SK-N-SH (cell line): ENCODE data around the gene TMEM92. TPM values are rescaled to one million over a fixed set of nuclear protein-coding genes. Genes with fewer than 3 reads are reported as not detected.

Experiments
- CTCF ChIA-PET: fragments of 300-600, 350-600 bp; formaldehyde crosslinking; extraction: SDS; loops from one replicate; lab custom pipeline; 2021; lab: Yijun Ruan, JAX
- POLR2A ChIA-PET: fragments of 350-600 bp; sonication (Branson Sonifier 250); formaldehyde crosslinking; extraction: SDS; loops from one replicate; lab custom pipeline; 2020; ENCODE audit warnings: antibody characterized with exemption, inconsistent platforms; lab: Yijun Ruan, JAX
- DNase-seq: peaks from one replicate; pipeline ENCODE4 v3.0.0; 2012
- H2AFZ ChIP-seq: fragments of 200-600 bp; sonication (generic); 2 replicates; pipeline ENCODE4 v1.8.1; 2016; ENCODE audit warnings: antibody characterized with exemption, mild to moderate bottlenecking, low read depth
- H3F3A ChIP-seq: fragments of 200-600 bp; sonication (generic); replicated peaks from 2 replicates; pipeline ENCODE3; 2016; ENCODE audit warnings: antibody characterized with exemption, mild to moderate bottlenecking; ENCODE audit not compliant: insufficient read depth
- H3K27ac ChIP-seq, 2 experiments: fragments of 200-500 bp in 1 of 2; fragments of 200-600 bp in 1 of 2; sonication (Bioruptor generic) in 1 of 2; sonication (generic), shearing (Covaris generic) in 1 of 2; 2 replicates each; pipeline versions ENCODE4 v1.5.1 to v1.6.1; 2014 to 2016; ENCODE audit warnings: low read depth in 2 of 2, inconsistent platforms in 1 of 2, low read length in 1 of 2, mild to moderate bottlenecking in 1 of 2, mixed read lengths in 1 of 2
- H3K27me3 ChIP-seq: fragments of 200-600 bp; sonication (generic), shearing (Covaris generic); 2 replicates; pipeline ENCODE4 v1.6.1; 2016; ENCODE audit warnings: mixed run types; ENCODE audit not compliant: insufficient read depth
- H3K36me3 ChIP-seq, 2 experiments: fragments of 200-500 bp in 1 of 2; fragments of 200-600 bp in 1 of 2; sonication (Bioruptor generic) in 1 of 2; sonication (generic) in 1 of 2; replicated peaks in 1 of 2; 2 replicates each; pipeline versions ENCODE3 to v1.5.1; 2014 to 2016; ENCODE audit warnings: low read length in 1 of 2, mild to moderate bottlenecking in 1 of 2; ENCODE audit not compliant: insufficient read depth in 2 of 2, control insufficient read depth in 1 of 2
- H3K4me1 ChIP-seq, 2 experiments: fragments of 200-500 bp in 1 of 2; fragments of 200-600 bp in 1 of 2; sonication (Bioruptor generic) in 1 of 2; sonication (generic), shearing (Covaris generic) in 1 of 2; 2 replicates each; pipeline versions ENCODE4 v1.5.1 to v1.6.1; 2014 to 2016; ENCODE audit warnings: low read depth in 1 of 2, low read length in 1 of 2, mixed run types in 1 of 2; ENCODE audit not compliant: insufficient read depth in 2 of 2, control insufficient read depth in 1 of 2
- H3K4me2 ChIP-seq: fragments of 200-600 bp; sonication (generic), shearing (Covaris generic); 2 replicates; pipeline ENCODE4 v1.6.1; 2017; ENCODE audit warnings: mixed run types
- H3K4me3 ChIP-seq, 2 experiments: fragments of 200-500 bp in 1 of 2; fragments of 200-600 bp in 1 of 2; sonication (Bioruptor generic) in 1 of 2; sonication (generic), shearing (Covaris generic) in 1 of 2; 2 replicates each; pipeline versions ENCODE4 v1.5.1 to v1.8.1; 2014 to 2016; ENCODE audit warnings: low read depth in 2 of 2, inconsistent platforms in 1 of 2, low read length in 1 of 2, mild to moderate bottlenecking in 1 of 2, mixed read lengths in 1 of 2, moderate library complexity in 1 of 2
- H3K79me2 ChIP-seq: fragments of 200-600 bp; sonication (generic); 2 replicates; pipeline ENCODE4 v1.8.1; 2017; ENCODE audit warnings: mild to moderate bottlenecking; ENCODE audit not compliant: insufficient read depth
- H3K9ac ChIP-seq: fragments of 200-600 bp; sonication (generic); 2 replicates; pipeline ENCODE4 v1.6.1; 2017; ENCODE audit warnings: mixed run types
- H3K9me2 ChIP-seq: fragments of 200-600 bp; sonication (generic); 2 replicates; pipeline ENCODE4 v1.6.1; 2017; ENCODE audit warnings: mixed run types
- H3K9me3 ChIP-seq: fragments of 200-600 bp; sonication (generic); 2 replicates; pipeline ENCODE4 v1.6.1; 2017; ENCODE audit warnings: mixed run types, mild to moderate bottlenecking, moderate library complexity
- H4K20me1 ChIP-seq: fragments of 200-600 bp; sonication (generic); 2 replicates; pipeline ENCODE4 v1.6.1; 2017; ENCODE audit warnings: mild to moderate bottlenecking, mixed run types; ENCODE audit not compliant: insufficient read depth
- EP300 ChIP-seq, 2 experiments: IDR thresholded peaks; 2 replicates each; pipeline versions ENCODE4 v1.4.0 to v1.6.1; 2012; ENCODE audit warnings: borderline replicate concordance in 1 of 2, low read depth in 1 of 2, low read length in 1 of 2
- FOSL2 ChIP-seq: IDR thresholded peaks from 2 replicates; pipeline ENCODE4 v1.4.0; 2012; ENCODE audit warnings: low read depth, mild to moderate bottlenecking, moderate library complexity, borderline replicate concordance
- NRF1 ChIP-seq: IDR thresholded peaks from 2 replicates; pipeline ENCODE4 v1.6.1; 2012; ENCODE audit warnings: low read depth, mild to moderate bottlenecking, low read length
- RCOR1 ChIP-seq: fragments of 150-350 bp; IDR thresholded peaks from 2 replicates; pipeline ENCODE4 v1.6.1; 2017; ENCODE audit warnings: antibody characterized with exemption, low read length
- RFX5 ChIP-seq: IDR thresholded peaks from 2 replicates; pipeline ENCODE4 v1.6.1; 2012; ENCODE audit warnings: mild to moderate bottlenecking, improper control_type of control experiment, low read length
- SMC3 ChIP-seq: IDR thresholded peaks from 2 replicates; pipeline ENCODE4 v1.6.1; 2012; ENCODE audit warnings: low read depth, low read length, improper control_type of control experiment
- TEAD4 ChIP-seq: IDR thresholded peaks from 2 replicates; pipeline ENCODE4 v1.4.0; 2012; ENCODE audit warnings: mild to moderate bottlenecking, borderline replicate concordance; ENCODE audit not compliant: insufficient read depth
- ZBTB33 ChIP-seq: IDR thresholded peaks from 2 replicates; pipeline ENCODE4 v1.4.0; 2012; ENCODE audit warnings: low read depth, borderline replicate concordance
- WGBS: methylation state at CpG from one replicate; pipeline ENCODE4 v1.1.6; 2017; ENCODE audit warnings: low lambda C conversion rate; 5-methylcytosine and 5-hydroxymethylcytosine counted together
- polyA plus RNA-seq, 3 experiments: library from polyadenylated mRNA; depleted of rRNA; stranded (reverse); fragments of >200 nt; gene quantifications; 2 replicates each; pipeline ENCODE4 v1.2.3, GENCODE V29; 2012

Gene TMEM92
- polyA plus RNA-seq, 1 of the 3 experiments (the other 2 are of a cell fraction), result 0.46 TPM

GRCh38 chr17:50304781-50305404, 30.6 kb downstream of the TMEM92 start (continued):
- no peak for TF ChIP-seq FOSL2
- no peak for TF ChIP-seq SMC3

- no peak overlapping the region for H3K4me3 ChIP-seq
- 80% methylated on average over 4 of the region's 4 CpGs for WGBS
- H3K4me2 ChIP-seq, result no peak overlapping the region
- H3F3A ChIP-seq, result no peaks in the 10 kb centered on the region
- POLR2A ChIA-PET, result no interaction called here
- H3K79me2 ChIP-seq, result no peaks in the 10 kb centered on the region
- H3K9me3 ChIP-seq, result no peaks in the 10 kb centered on the region
- H3K36me3 ChIP-seq, result no peaks in the 10 kb centered on the region
- no peaks in the 10 kb centered on the region for H4K20me1 ChIP-seq
- TF ChIP-seq RCOR1, result no peak
- no peak for TF ChIP-seq RFX5
- TF ChIP-seq EP300 (IDR thresholded peaks at IDR 0.05; ENCODE audit: borderline replicate concordance in 1 of 2, low read depth in 1 of 2, low read length in 1 of 2), result no peak
- TF ChIP-seq, all 33 proteins: peak for 0
- Histone ChIP-seq H2AFZ (no peak overlapping the region), H3K9me2 (no peaks in the 10 kb centered on the region), H3K27me3 (0 out of 2 replicates have a peak, but pooled peaks cover 9% of the 10 kb centered on the region), H3K9ac (no peak overlapping the region), H3K4me1 (no peaks in the 10 kb centered on the region), H3K27ac (no peak overlapping the region)
- CTCF ChIA-PET, result interaction anchor here (0.6 to 53.3 kb wide), 5 partner anchors 9 to 193 kb away, joined by 3 to 2150 read pairs (median 59); partner anchors contain the start of genes COL1A1 and SGCA
- DNase-seq, result no peak
Observed at GRCh38 chr17:50307654-50308053, 33.4 kb downstream of the TMEM92 start.

GRCh38 chr17:50308666-50309065, 34.4 kb downstream of the TMEM92 start:
- Histone ChIP-seq H3K9ac (no peak overlapping the region), H4K20me1 (no peaks in the 10 kb centered on the region)

More at GRCh38 chr17:50308666-50309065, 34.4 kb downstream of the TMEM92 start:
- H3K4me2 ChIP-seq, result no peak overlapping the region
- no peaks in the 10 kb centered on the region for H3F3A ChIP-seq
- H2AFZ ChIP-seq, result no peak overlapping the region
- H3K79me2 ChIP-seq, result no peaks in the 10 kb centered on the region
- H3K4me3 ChIP-seq, result no peak overlapping the region
- no peaks in the 10 kb centered on the region for H3K9me3 ChIP-seq
- ChIA-PET CTCF (interaction anchor here (0.9 to 53.3 kb wide), 8 partner anchors 10 to 171 kb away, joined by 3 to 2150 read pairs (median 6); partner anchors contain the start of genes COL1A1 and SGCA), POLR2A (no interaction called here)
- H3K36me3 ChIP-seq, result no peaks in the 10 kb centered on the region
- H3K4me1 ChIP-seq, result no peaks in the 10 kb centered on the region
- H3K9me2 ChIP-seq, result no peaks in the 10 kb centered on the region
- no peak overlapping the region for H3K27ac ChIP-seq
- TF ChIP-seq TEAD4 (no peak), NRF1 (no peak), ZBTB33 (no peak)
- 0 out of 2 replicates have a peak, but pooled peaks cover 9% of the 10 kb centered on the region for H3K27me3 ChIP-seq
- DNase-seq, result no peak
- 82% methylated on average over 4 of the region's 4 CpGs for WGBS
